HepG2 (cell line): ENCODE data around the gene POU5F1. TPM values are rescaled to one million over a fixed set of nuclear protein-coding genes. Genes with fewer than 3 reads are reported as not detected.

Source experiments
- CENPT ChIP-seq: sonication (generic); formaldehyde crosslinking; IDR thresholded peaks from 2 replicates; pipeline ENCODE4 v1.8.0; 2022; ENCODE audit warnings: low read depth, mild to moderate bottlenecking, moderate library complexity, missing genetic modification reagents
- DR1 ChIP-seq: sonication (generic); formaldehyde crosslinking; IDR thresholded peaks from 2 replicates; pipeline ENCODE4 v1.8.0; 2021; ENCODE audit warnings: mild to moderate bottlenecking, missing genetic modification reagents, inconsistent platforms
- ETV5 ChIP-seq: IDR thresholded peaks from 2 replicates; pipeline ENCODE4 v1.6.1; 2018; ENCODE audit warnings: missing biosample characterization, missing genetic modification reagents, inconsistent platforms, borderline replicate concordance
- HOMEZ ChIP-seq: IDR thresholded peaks from 2 replicates; pipeline ENCODE4 v1.6.1; 2016; ENCODE audit warnings: low read depth
- MED1 ChIP-seq: sonication (generic); formaldehyde crosslinking; IDR thresholded peaks from 2 replicates; pipeline ENCODE4 v1.4.0; 2020; ENCODE audit warnings: missing genetic modification reagents
- RBM22 ChIP-seq: fragments of 200-400 bp; formaldehyde crosslinking; optimal IDR thresholded peaks from 2 replicates; pipeline ENCODE3; 2017; ENCODE audit warnings: mild to moderate bottlenecking, low read length, moderate library complexity
- SMAD3 ChIP-seq: sonication (generic); formaldehyde crosslinking; IDR thresholded peaks from 2 replicates; pipeline ENCODE4 v1.4.0; 2020; ENCODE audit warnings: missing genetic modification reagents
- SOX5 ChIP-seq: IDR thresholded peaks from 2 replicates; pipeline ENCODE4 v1.6.1; 2016; ENCODE audit warnings: borderline replicate concordance
- ZKSCAN8 ChIP-seq: IDR thresholded peaks from 2 replicates; pipeline ENCODE4 v1.6.1; 2016; ENCODE audit warnings: borderline replicate concordance, missing genetic modification reagents, missing compliant biosample characterization
- ZNF136 ChIP-seq: sonication (generic); formaldehyde crosslinking; IDR thresholded peaks from 2 replicates; pipeline ENCODE4 v1.8.1; 2022; ENCODE audit warnings: low read depth, mild to moderate bottlenecking, moderate library complexity, missing genetic modification reagents
- ZNF280D ChIP-seq: sonication (generic); formaldehyde crosslinking; IDR thresholded peaks from 2 replicates; pipeline ENCODE4 v1.5.1; 2020; ENCODE audit warnings: mild to moderate bottlenecking, missing genetic modification reagents
- ZNF580 ChIP-seq: IDR thresholded peaks from 2 replicates; pipeline ENCODE4 v1.6.1; 2016; ENCODE audit warnings: low read depth, borderline replicate concordance
- ZNF616 ChIP-seq: sonication (generic); formaldehyde crosslinking; IDR thresholded peaks from 2 replicates; pipeline ENCODE4 v1.5.0; 2020; ENCODE audit warnings: low read depth, mild to moderate bottlenecking, missing genetic modification reagents
- ZNF652 ChIP-seq: IDR thresholded peaks from 2 replicates; pipeline ENCODE4 v1.6.1; 2016; ENCODE audit warnings: low read depth, borderline replicate concordance
- ZNF75D ChIP-seq: sonication (generic); formaldehyde crosslinking; IDR thresholded peaks from 2 replicates; pipeline ENCODE4 v1.8.1; 2023; ENCODE audit warnings: missing genetic modification reagents, mild to moderate bottlenecking, borderline replicate concordance
- polyA plus RNA-seq, 8 experiments: library from polyadenylated mRNA; depleted of rRNA in 3 of 8; stranded (reverse) in 7 of 8; unstranded in 1 of 8; fragments of >200 nt; fragmentation: Illumina TruSeq in 4 of 8; extraction: Trizol in 4 of 8; gene quantifications; 2 replicates each; pipeline versions ENCODE4 v1.2.1 to v1.2.3, GENCODE V29; 2011 to 2016; ENCODE audit warnings: low read depth in 4 of 8, missing spikeins in 1 of 8, mixed read lengths in 1 of 8; ENCODE audit not compliant: insufficient read depth in 1 of 8
- total RNA-seq, 5 experiments: library from RNA; depleted of rRNA; stranded (reverse); fragments of >200 nt; fragmentation: Illumina TruSeq; extraction: Trizol; gene quantifications; 2 replicates each; pipeline ENCODE4 v1.2.3, GENCODE V29; 2016; ENCODE audit warnings: low read depth in 1 of 5
- TF ChIP-seq, protein P1 (sequence below): sonication (generic); IDR thresholded peaks from 2 replicates; pipeline ENCODE4 v1.6.1; 2016; ENCODE audit warnings: low read depth, borderline replicate concordance
- TF ChIP-seq, protein P2 (sequence below): sonication (generic); formaldehyde crosslinking; IDR thresholded peaks from 2 replicates; pipeline ENCODE4 v1.8.1; 2023; ENCODE audit warnings: mild to moderate bottlenecking, missing genetic modification reagents

The POU5F1 gene
- total and polyA plus RNA-seq, 2 of the 13 experiments (the other 11 are each of a cell fraction or from before 2014, with no cell fraction given) = 2.5 to 7.2 TPM

- TF ChIP-seq, protein P1, sequence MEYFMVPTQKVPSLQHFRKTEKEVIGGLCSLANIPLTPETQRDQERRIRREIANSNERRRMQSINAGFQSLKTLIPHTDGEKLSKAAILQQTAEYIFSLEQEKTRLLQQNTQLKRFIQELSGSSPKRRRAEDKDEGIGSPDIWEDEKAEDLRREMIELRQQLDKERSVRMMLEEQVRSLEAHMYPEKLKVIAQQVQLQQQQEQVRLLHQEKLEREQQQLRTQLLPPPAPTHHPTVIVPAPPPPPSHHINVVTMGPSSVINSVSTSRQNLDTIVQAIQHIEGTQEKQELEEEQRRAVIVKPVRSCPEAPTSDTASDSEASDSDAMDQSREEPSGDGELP = peak; percentile 21
- TF ChIP-seq ZNF75D (CRISPR knock-in tag) (no peak), ZNF580 (peak; percentile 91; the same call in 1 of the 2 replicates), HOMEZ (CRISPR knock-in tag) (peak; percentile 32; the same call in 1 of the 2 replicates), ETV5 (peak; percentile 55; the same call in 1 of the 2 replicates), MED1 (CRISPR knock-in tag) (peak; percentile 70; the same call in 1 of the 2 replicates), SMAD3 (CRISPR knock-in tag) (peak; percentile 49; the same call in 1 of the 2 replicates), ZNF616 (CRISPR knock-in tag) (0 out of 2 replicates have a peak, but pooled peaks have one; percentile 56), DR1 (CRISPR knock-in tag) (0 out of 2 replicates have a peak, but pooled peaks have one; percentile 33), ZKSCAN8 (0 out of 2 replicates have a peak, but pooled peaks have one; percentile 24), CENPT (CRISPR knock-in tag) (no peak), ZNF280D (CRISPR knock-in tag) (peak; percentile 87), ZNF136 (CRISPR knock-in tag) (no peak), ZNF652 (CRISPR knock-in tag) (no peak), RBM22 (no peak), SOX5 (CRISPR knock-in tag) (no peak; the same call in 1 of the 2 replicates)
- TF ChIP-seq, protein P2, sequence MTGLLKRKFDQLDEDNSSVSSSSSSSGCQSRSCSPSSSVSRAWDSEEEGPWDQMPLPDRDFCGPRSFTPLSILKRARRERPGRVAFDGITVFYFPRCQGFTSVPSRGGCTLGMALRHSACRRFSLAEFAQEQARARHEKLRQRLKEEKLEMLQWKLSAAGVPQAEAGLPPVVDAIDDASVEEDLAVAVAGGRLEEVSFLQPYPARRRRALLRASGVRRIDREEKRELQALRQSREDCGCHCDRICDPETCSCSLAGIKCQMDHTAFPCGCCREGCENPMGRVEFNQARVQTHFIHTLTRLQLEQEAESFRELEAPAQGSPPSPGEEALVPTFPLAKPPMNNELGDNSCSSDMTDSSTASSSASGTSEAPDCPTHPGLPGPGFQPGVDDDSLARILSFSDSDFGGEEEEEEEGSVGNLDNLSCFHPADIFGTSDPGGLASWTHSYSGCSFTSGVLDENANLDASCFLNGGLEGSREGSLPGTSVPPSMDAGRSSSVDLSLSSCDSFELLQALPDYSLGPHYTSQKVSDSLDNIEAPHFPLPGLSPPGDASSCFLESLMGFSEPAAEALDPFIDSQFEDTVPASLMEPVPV (CRISPR knock-in tag) = peak; percentile 82; the same call in 1 of the 2 replicates
Measured at GRCh38 chr6:31186052-31186734, 15.7 kb upstream of the POU5F1 start (continued).
